GM18861 (cell line): Measurements from ENCODE around the gene ABCB4.
"Not testable (repeated sequence)": the region's sequence is repeated elsewhere in the genome, so short reads cannot be mapped to it uniquely, and the experiment has no call there.

Source experiments
- ATAC-seq: cut with Tn5 transposase; IDR thresholded peaks from one replicate; pipeline ENCODE4 v1.9.1; 2021; ENCODE audit not compliant: unreplicated experiment

ABCB4 gene

GRCh38 chr7:87479951-87480350, 4.5 kb upstream of the ABCB4 start:
- ATAC-seq: no peak

- no peak for ATAC-seq
Measured at GRCh38 chr7:87476179-87476557, 688 bp upstream of the ABCB4 start.

- peak; percentile 77 for ATAC-seq
Measured at GRCh38 chr7:87474533-87475358, 734 bp downstream of the ABCB4 start.

GRCh38 chr7:87473986-87474385, 1.5 kb downstream of the ABCB4 start:
- ATAC-seq: peak; percentile 2

GRCh38 chr7:87473192-87473591, 2.3 kb downstream of the ABCB4 start:
- ATAC-seq: no peak

GRCh38 chr7:87471473-87471872, 4.0 kb downstream of the ABCB4 start:
- ATAC-seq: no peak

GRCh38 chr7:87469204-87469603, 6.3 kb downstream of the ABCB4 start:
- ATAC-seq: not testable (repeated sequence)

- not testable (repeated sequence) for ATAC-seq
Measured at GRCh38 chr7:87465534-87465880, 10.0 kb downstream of the ABCB4 start.

GRCh38 chr7:87464830-87465533, 10.5 kb downstream of the ABCB4 start:
- ATAC-seq: not testable (repeated sequence)

- no peak for ATAC-seq
Measured at GRCh38 chr7:87463982-87464381, 11.5 kb downstream of the ABCB4 start.

- ATAC-seq: not testable (repeated sequence)
Measured at GRCh38 chr7:87460444-87460843, 15.0 kb downstream of the ABCB4 start.

- ATAC-seq: no peak
Measured at GRCh38 chr7:87459941-87460340, 15.5 kb downstream of the ABCB4 start.

- ATAC-seq: no peak
Measured at GRCh38 chr7:87458148-87458547, 17.3 kb downstream of the ABCB4 start.

GRCh38 chr7:87456247-87456646, 19.2 kb downstream of the ABCB4 start:
- no peak for ATAC-seq

GRCh38 chr7:87452279-87452678, 23.2 kb downstream of the ABCB4 start:
- ATAC-seq: no peak

GRCh38 chr7:87451187-87451586, 24.3 kb downstream of the ABCB4 start:
- ATAC-seq: no peak

GRCh38 chr7:87450706-87451105, 24.8 kb downstream of the ABCB4 start:
- ATAC-seq: no peak

- no peak for ATAC-seq
Measured at GRCh38 chr7:87448388-87448787, 27.1 kb downstream of the ABCB4 start.

GRCh38 chr7:87447116-87447635, 28.3 kb downstream of the ABCB4 start:
- no peak for ATAC-seq

- peak; percentile 95 for ATAC-seq
Measured at GRCh38 chr7:87445897-87446296, 29.6 kb downstream of the ABCB4 start.

GRCh38 chr7:87435546-87435945, 39.9 kb downstream of the ABCB4 start:
- ATAC-seq: no peak

- ATAC-seq: no peak
Measured at GRCh38 chr7:87432536-87432935, 42.9 kb downstream of the ABCB4 start.
